ENCODE data around the gene FAM174B.

The FAM174B gene

GRCh38 chr15:92683511-92683834 is 27.9 kb upstream of the FAM174B start:
- H3K4me3 ChIP-seq (ENCODE audit: control insufficient read depth, low read depth, low read length), result no peak overlapping the region
- peak; percentile 14 for DNase-seq (ENCODE audit: low read depth)
- TF ChIP-seq CTCF (conservative IDR thresholded peaks at IDR 0.05; ENCODE audit: control insufficient read depth, insufficient read depth, low read depth, low read length), result peak; percentile 23

- no peak for TF ChIP-seq CTCF (conservative IDR thresholded peaks at IDR 0.05; ENCODE audit: control insufficient read depth, insufficient read depth, low read depth, low read length)
- H3K4me3 ChIP-seq (ENCODE audit: control insufficient read depth, low read depth, low read length), result no peak overlapping the region
- DNase-seq (ENCODE audit: low read depth), result peak; percentile 64
Observed at GRCh38 chr15:92682741-92683510, 27.4 kb upstream of the FAM174B start.

- no peak for TF ChIP-seq CTCF (conservative IDR thresholded peaks at IDR 0.05; ENCODE audit: control insufficient read depth, insufficient read depth, low read depth, low read length)
- DNase-seq (ENCODE audit: low read depth), result peak; percentile 91
- no peak overlapping the region for H3K4me3 ChIP-seq (ENCODE audit: control insufficient read depth, low read depth, low read length)
Observed at GRCh38 chr15:92681141-92681631, 25.6 kb upstream of the FAM174B start.

GRCh38 chr15:92677999-92678398 is 22.4 kb upstream of the FAM174B start:
- H3K4me3 ChIP-seq (ENCODE audit: control insufficient read depth, low read depth, low read length), result no peak overlapping the region
- no peak for TF ChIP-seq CTCF (conservative IDR thresholded peaks at IDR 0.05; ENCODE audit: control insufficient read depth, insufficient read depth, low read depth, low read length)
- DNase-seq (ENCODE audit: low read depth), result peak; percentile 80

- DNase-seq (ENCODE audit: low read depth), result no peak
- TF ChIP-seq CTCF (conservative IDR thresholded peaks at IDR 0.05; ENCODE audit: control insufficient read depth, insufficient read depth, low read depth, low read length), result no peak
- H3K4me3 ChIP-seq (ENCODE audit: control insufficient read depth, low read depth, low read length), result no peak overlapping the region
Observed at GRCh38 chr15:92676561-92676960, 21.0 kb upstream of the FAM174B start.

- H3K4me3 ChIP-seq (ENCODE audit: control insufficient read depth, low read depth, low read length), result no peak overlapping the region
- no peak for DNase-seq (ENCODE audit: low read depth)
- TF ChIP-seq CTCF (conservative IDR thresholded peaks at IDR 0.05; ENCODE audit: control insufficient read depth, insufficient read depth, low read depth, low read length), result no peak
Observed at GRCh38 chr15:92675485-92675884, 19.9 kb upstream of the FAM174B start.
